ENCODE measurements around the gene ROBO2. TPM values are rescaled to one million over a fixed set of nuclear protein-coding genes. Genes with fewer than 3 reads are reported as not detected.

ROBO2 gene
- polyA plus RNA-seq, 2 of the 4 experiments (the other 2 are of a cell fraction) = 0.04 TPM; not detected in 1

DNA sequence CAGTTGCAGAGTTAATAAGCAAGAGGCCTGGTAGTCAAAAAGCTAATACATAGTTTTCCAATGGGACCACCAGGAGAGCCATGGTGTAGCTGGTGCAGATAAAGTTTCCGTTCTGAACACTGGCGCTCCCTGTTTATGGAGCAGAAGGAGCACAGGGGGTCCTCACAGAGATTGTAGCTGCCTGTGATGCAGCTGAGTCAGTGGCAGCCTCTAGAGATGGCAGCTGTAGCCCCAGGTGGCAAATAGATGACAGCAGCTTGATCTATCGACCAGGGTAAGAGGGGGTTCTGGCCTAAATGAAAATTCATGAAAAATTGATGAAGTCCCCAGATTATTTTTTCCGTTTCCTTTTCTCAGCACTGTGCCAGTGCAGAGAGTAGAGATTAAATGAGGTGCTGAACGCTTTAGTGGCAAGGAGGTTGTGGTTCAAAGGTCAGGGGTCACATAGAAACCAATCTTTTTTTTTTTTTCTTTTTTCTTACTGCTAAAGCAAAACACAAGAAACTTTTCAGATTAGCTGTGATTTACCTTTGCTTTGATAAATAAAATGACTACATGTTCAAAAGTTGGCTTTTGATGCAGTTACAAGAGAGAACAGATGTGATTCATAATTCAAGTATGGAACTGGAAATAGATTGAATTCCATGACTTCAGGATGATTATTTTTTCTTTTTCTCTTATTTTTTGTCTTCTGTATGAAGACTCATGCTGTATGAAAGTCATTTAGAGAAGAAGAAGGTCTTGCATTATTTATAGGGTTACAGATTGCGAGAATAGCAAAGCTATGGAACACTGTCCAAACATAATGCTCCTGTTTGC lies 63.3 kb downstream of the ROBO2 start:
- POLR2A ChIA-PET = no interaction called here
- TF ChIP-seq FOSB (CRISPR knock-in tag; IDR thresholded peaks at IDR 0.05) (no peak), CHD4 (IDR thresholded peaks at IDR 0.05; ENCODE audit: borderline replicate concordance) (no peak), HOXB13 (CRISPR knock-in tag; IDR thresholded peaks at IDR 0.05; ENCODE audit: low read depth) (no peak), HOXA7 (CRISPR knock-in tag; IDR thresholded peaks at IDR 0.05) (no peak), HEYL (CRISPR knock-in tag; IDR thresholded peaks at IDR 0.05) (no peak), NR3C1 (IDR thresholded peaks at IDR 0.05) (no peak), BHLHE40 (IDR thresholded peaks at IDR 0.05; ENCODE audit: low read depth, low read length) (no peak), TFCP2L1 (CRISPR knock-in tag; IDR thresholded peaks at IDR 0.05) (no peak), PHF8 (IDR thresholded peaks at IDR 0.05; ENCODE audit: borderline replicate concordance, low read depth) (no peak), ZFP36 (IDR thresholded peaks at IDR 0.05; ENCODE audit: borderline replicate concordance, partially characterized antibody) (no peak), KDM5A (IDR thresholded peaks at IDR 0.05) (no peak), RFX5 (IDR thresholded peaks at IDR 0.05) (no peak), EHF (CRISPR knock-in tag; IDR thresholded peaks at IDR 0.05) (no peak), RCOR1 (IDR thresholded peaks at IDR 0.05; ENCODE audit: low read depth, low read length) (no peak), POLR2AphosphoS2 (conservative IDR thresholded peaks at IDR 0.05; ENCODE audit: low read length) (no peak)
- TF ChIP-seq, protein P1, sequence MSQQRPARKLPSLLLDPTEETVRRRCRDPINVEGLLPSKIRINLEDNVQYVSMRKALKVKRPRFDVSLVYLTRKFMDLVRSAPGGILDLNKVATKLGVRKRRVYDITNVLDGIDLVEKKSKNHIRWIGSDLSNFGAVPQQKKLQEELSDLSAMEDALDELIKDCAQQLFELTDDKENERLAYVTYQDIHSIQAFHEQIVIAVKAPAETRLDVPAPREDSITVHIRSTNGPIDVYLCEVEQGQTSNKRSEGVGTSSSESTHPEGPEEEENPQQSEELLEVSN (IDR thresholded peaks at IDR 0.05; ENCODE audit: borderline replicate concordance, low read depth) = no peak
- TF ChIP-seq, protein P2, sequence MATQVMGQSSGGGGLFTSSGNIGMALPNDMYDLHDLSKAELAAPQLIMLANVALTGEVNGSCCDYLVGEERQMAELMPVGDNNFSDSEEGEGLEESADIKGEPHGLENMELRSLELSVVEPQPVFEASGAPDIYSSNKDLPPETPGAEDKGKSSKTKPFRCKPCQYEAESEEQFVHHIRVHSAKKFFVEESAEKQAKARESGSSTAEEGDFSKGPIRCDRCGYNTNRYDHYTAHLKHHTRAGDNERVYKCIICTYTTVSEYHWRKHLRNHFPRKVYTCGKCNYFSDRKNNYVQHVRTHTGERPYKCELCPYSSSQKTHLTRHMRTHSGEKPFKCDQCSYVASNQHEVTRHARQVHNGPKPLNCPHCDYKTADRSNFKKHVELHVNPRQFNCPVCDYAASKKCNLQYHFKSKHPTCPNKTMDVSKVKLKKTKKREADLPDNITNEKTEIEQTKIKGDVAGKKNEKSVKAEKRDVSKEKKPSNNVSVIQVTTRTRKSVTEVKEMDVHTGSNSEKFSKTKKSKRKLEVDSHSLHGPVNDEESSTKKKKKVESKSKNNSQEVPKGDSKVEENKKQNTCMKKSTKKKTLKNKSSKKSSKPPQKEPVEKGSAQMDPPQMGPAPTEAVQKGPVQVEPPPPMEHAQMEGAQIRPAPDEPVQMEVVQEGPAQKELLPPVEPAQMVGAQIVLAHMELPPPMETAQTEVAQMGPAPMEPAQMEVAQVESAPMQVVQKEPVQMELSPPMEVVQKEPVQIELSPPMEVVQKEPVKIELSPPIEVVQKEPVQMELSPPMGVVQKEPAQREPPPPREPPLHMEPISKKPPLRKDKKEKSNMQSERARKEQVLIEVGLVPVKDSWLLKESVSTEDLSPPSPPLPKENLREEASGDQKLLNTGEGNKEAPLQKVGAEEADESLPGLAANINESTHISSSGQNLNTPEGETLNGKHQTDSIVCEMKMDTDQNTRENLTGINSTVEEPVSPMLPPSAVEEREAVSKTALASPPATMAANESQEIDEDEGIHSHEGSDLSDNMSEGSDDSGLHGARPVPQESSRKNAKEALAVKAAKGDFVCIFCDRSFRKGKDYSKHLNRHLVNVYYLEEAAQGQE (IDR thresholded peaks at IDR 0.05) = no peak
- TF ChIP-seq, protein P3, sequence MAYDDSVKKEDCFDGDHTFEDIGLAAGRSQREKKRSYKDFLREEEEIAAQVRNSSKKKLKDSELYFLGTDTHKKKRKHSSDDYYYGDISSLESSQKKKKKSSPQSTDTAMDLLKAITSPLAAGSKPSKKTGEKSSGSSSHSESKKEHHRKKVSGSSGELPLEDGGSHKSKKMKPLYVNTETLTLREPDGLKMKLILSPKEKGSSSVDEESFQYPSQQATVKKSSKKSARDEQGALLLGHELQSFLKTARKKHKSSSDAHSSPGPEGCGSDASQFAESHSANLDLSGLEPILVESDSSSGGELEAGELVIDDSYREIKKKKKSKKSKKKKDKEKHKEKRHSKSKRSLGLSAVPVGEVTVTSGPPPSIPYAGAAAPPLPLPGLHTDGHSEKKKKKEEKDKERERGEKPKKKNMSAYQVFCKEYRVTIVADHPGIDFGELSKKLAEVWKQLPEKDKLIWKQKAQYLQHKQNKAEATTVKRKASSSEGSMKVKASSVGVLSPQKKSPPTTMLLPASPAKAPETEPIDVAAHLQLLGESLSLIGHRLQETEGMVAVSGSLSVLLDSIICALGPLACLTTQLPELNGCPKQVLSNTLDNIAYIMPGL (CRISPR knock-in tag; IDR thresholded peaks at IDR 0.05; ENCODE audit: borderline replicate concordance) = no peak
- TF ChIP-seq, protein P4, sequence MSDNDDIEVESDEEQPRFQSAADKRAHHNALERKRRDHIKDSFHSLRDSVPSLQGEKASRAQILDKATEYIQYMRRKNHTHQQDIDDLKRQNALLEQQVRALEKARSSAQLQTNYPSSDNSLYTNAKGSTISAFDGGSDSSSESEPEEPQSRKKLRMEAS (IDR thresholded peaks at IDR 0.05) = no peak
- TF ChIP-seq, protein P5, sequence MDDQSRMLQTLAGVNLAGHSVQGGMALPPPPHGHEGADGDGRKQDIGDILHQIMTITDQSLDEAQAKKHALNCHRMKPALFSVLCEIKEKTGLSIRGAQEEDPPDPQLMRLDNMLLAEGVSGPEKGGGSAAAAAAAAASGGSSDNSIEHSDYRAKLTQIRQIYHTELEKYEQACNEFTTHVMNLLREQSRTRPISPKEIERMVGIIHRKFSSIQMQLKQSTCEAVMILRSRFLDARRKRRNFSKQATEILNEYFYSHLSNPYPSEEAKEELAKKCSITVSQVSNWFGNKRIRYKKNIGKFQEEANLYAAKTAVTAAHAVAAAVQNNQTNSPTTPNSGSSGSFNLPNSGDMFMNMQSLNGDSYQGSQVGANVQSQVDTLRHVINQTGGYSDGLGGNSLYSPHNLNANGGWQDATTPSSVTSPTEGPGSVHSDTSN (IDR thresholded peaks at IDR 0.05) = no peak

More for the DNA sequence above, 63.3 kb downstream of the ROBO2 start:
- Histone ChIP-seq H3K4me1 (no peaks in the 10 kb centered on the region), H3K9me3 (no peaks in the 10 kb centered on the region), H3K4me3 (no peak overlapping the region), H3K4me2 (no peak overlapping the region), H3K27ac (no peak overlapping the region)
- CTCF ChIA-PET = no interaction called here
- 11% methylated on average over 6 of the region's 6 CpGs for WGBS (ENCODE audit: missing lambda C conversion rate)
- no peak for DNase-seq (ENCODE audit: low read depth in 1 of 2, low spot score in 1 of 2)
- no peak for FAIRE-seq
- ATAC-seq = no peak
